ENCODE results near the gene CCHCR1.

DNA sequence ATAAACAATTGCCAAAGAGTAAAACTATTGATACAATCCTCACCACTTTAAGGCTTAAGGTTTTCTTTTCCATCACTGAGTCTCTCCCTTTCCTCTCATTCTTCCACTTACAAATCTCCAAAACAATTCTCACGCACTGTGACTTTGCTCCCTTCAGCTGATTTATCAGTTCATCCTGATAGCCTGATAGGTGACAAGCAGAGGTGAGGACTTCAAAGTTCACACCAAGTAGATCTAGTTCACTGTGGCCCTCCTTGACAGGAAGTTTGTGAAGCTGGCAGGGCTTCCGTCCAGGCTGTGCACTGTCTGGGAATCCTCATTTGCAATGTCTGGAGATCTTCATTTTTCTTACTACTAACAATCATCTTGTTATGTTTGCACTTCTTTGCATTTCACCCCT lies 48.0 kb upstream of the CCHCR1 start:
- TF ChIP-seq, protein P1, sequence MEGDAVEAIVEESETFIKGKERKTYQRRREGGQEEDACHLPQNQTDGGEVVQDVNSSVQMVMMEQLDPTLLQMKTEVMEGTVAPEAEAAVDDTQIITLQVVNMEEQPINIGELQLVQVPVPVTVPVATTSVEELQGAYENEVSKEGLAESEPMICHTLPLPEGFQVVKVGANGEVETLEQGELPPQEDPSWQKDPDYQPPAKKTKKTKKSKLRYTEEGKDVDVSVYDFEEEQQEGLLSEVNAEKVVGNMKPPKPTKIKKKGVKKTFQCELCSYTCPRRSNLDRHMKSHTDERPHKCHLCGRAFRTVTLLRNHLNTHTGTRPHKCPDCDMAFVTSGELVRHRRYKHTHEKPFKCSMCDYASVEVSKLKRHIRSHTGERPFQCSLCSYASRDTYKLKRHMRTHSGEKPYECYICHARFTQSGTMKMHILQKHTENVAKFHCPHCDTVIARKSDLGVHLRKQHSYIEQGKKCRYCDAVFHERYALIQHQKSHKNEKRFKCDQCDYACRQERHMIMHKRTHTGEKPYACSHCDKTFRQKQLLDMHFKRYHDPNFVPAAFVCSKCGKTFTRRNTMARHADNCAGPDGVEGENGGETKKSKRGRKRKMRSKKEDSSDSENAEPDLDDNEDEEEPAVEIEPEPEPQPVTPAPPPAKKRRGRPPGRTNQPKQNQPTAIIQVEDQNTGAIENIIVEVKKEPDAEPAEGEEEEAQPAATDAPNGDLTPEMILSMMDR (IDR thresholded peaks at IDR 0.05; ENCODE audit: insufficient read depth, low read length, poor library complexity, severe bottlenecking), result no peak
- no peak for TF ChIP-seq EZH2phosphoT487 (conservative IDR thresholded peaks at IDR 0.05; ENCODE audit: low read length)
